Left ventricle myocardium inferior (tissue), 1 donor: ENCODE data around the gene EHMT1. TPM values are rescaled to one million over a fixed set of nuclear protein-coding genes. Genes with fewer than 3 reads are reported as not detected.

ENCODE experiments used
- DNase-seq: peaks from one replicate; pipeline ENCODE4 v3.0.0-alpha.2; 2020
- H3K27ac ChIP-seq: fragments of 200-600 bp; replicated peaks from 2 replicates; pipeline ENCODE4 v1.8.0; 2021
- H3K27me3 ChIP-seq: fragments of 200-600 bp; 2 replicates; pipeline ENCODE4 v1.8.0; 2021; ENCODE audit warnings: low read depth
- H3K36me3 ChIP-seq: fragments of 200-600 bp; 2 replicates; pipeline ENCODE4 v1.8.0; 2021
- H3K4me1 ChIP-seq: fragments of 200-600 bp; 2 replicates; pipeline ENCODE4 v1.8.0; 2021
- H3K4me3 ChIP-seq: fragments of 200-600 bp; 2 replicates; pipeline ENCODE4 v1.8.0; 2021; ENCODE audit warnings: mild to moderate bottlenecking, moderate library complexity
- H3K9me3 ChIP-seq: fragments of 200-600 bp; replicated peaks from 2 replicates; pipeline ENCODE4 v1.8.0; 2021
- CTCF ChIP-seq: fragments of 200-600 bp; IDR thresholded peaks from 2 replicates; pipeline ENCODE4 v1.8.0; 2021; ENCODE audit warnings: antibody characterized with exemption, mild to moderate bottlenecking, borderline replicate concordance
- intact Hi-C: fragments of 100-400 bp; cut with micrococcal nuclease; formaldehyde crosslinking; loops from one replicate; pipeline ENCODE4 v1.11.0; 2022
- total RNA-seq: library from RNA; stranded (reverse); fragmentation: NEBNext Ultra II Directional; extraction: Animal tissue kit (Norgen Biotek cat#: 25700); gene quantifications from one replicate; pipeline ENCODE4 v1.2.1, GENCODE V29; 2021
- donor health status: DM: no; HTN: yes; CAD: no; lungs with severe emphysema.

Gene EHMT1
- total RNA-seq, 1 donor from 2014 or later, result 31.3 TPM

DNA sequence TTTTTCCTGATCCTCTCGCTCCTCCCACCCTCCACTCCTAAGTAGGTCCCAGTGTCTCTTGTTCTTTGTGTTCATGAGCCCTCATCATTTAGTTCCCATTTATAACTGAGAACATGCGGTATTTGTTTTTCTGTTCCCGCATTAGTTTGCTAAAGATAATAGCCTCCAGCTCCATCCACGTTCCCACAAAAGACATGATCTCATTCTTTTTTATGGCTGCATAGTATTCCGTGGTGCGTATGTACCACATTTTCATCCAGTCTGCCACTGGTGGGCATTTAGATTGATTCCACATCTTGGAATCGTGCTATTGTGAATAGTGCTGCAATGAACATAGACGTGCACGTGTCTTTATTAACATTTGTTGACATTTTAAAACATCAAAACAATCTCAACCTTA, 224.6 kb downstream of the EHMT1 start:
- H3K4me3 ChIP-seq, result no peak overlapping the region
- no peak for DNase-seq

GRCh38 chr9:137851516-137852267, 232.9 kb downstream of the EHMT1 start:
- Histone ChIP-seq H3K9me3 (peaks cover 43% of the 10 kb centered on the region), H3K4me3 (no peak overlapping the region), H3K27ac (no peak overlapping the region), H3K4me1 (no peaks in the 10 kb centered on the region), H3K36me3 (no peaks in the 10 kb centered on the region), H3K27me3 (no peaks in the 10 kb centered on the region)
- TF ChIP-seq CTCF, result no peak
- intact Hi-C loops, result no loop called here
- DNase-seq, result no peak

More for the DNA sequence above, 224.6 kb downstream of the EHMT1 start:
- H3K27ac ChIP-seq, result no peak overlapping the region
- intact Hi-C loops, result no loop called here
- peaks cover 3% of the 10 kb centered on the region for H3K36me3 ChIP-seq
- H3K4me1 ChIP-seq, result no peaks in the 10 kb centered on the region
- peaks cover 31% of the 10 kb centered on the region for H3K9me3 ChIP-seq
- no peak for TF ChIP-seq CTCF
- H3K27me3 ChIP-seq, result no peaks in the 10 kb centered on the region

DNA sequence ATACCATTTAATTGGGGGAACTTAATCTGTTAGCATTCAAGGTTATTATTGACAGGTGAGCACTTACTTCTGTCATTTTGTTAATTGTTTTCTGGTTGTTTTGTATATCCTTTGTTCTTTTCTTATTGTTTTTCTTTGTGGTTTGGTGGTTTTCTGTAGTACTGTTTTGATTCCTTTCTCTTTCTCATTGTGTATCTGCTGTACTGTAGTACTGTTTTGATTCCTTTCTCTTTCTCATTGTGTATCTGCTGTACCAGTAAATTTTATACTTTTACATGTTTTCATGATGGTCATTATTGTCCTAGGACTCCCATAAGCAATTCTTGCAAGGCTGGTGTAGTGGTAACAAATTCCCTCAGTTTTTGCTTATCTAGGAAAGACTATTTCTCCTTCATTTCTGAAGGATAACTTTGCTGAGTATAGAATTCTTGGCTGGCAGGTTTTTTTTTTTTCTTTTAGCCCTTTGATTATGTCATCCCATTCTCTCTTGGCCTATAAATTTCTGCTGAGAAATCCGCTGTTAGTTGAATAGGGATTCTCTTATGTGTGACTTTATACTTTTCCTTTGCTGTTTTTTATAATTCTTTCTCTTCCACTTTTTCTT, 234.7 kb downstream of the EHMT1 start:
- H3K4me3 ChIP-seq, result no peak overlapping the region
- no peak overlapping the region for H3K27ac ChIP-seq
- H3K27me3 ChIP-seq, result no peaks in the 10 kb centered on the region
- no peak for TF ChIP-seq CTCF
- H3K4me1 ChIP-seq, result no peaks in the 10 kb centered on the region
- H3K36me3 ChIP-seq, result no peaks in the 10 kb centered on the region
- intact Hi-C loops, result no loop called here
- no peak for DNase-seq
- peaks cover 57% of the 10 kb centered on the region for H3K9me3 ChIP-seq

GRCh38 chr9:137860361-137860760, 241.6 kb downstream of the EHMT1 start:
- no peak for DNase-seq
- Histone ChIP-seq H3K27me3 (peaks cover 16% of the 10 kb centered on the region), H3K9me3 (peaks cover 57% of the 10 kb centered on the region), H3K4me3 (no peak overlapping the region), H3K4me1 (no peaks in the 10 kb centered on the region), H3K36me3 (no peaks in the 10 kb centered on the region), H3K27ac (no peak overlapping the region)
- intact Hi-C loops, result no loop called here
- TF ChIP-seq CTCF, result no peak

DNA sequence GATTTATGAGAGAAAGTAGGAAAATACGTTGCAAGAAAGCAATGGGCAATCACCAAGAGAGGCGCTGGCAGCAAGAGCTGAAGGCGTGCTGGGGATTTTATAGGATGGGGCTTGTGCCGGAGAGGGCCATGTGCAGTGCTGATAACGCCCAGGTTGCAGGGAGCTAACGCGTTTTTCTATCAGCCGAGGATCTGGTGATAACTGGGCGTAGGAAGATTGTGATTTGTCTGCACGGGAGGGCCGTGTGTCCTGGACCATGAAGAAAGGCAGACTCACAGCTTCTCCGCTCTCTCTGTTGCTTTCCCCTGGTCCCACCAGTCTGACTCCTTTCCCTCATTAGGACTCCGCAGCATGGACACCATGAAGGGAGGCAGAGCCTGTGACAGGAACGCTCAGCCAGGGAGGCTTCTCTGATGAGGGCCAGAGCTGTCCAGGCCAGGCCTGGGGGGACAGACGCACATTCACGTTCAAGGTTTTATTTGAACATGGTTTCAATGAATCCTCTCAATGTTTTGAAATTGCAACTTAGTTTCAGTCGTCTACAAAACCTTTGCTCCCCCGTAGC, 246.9 kb downstream of the EHMT1 start:
- H3K27me3 ChIP-seq, result peaks cover 53% of the 10 kb centered on the region
- H3K27ac ChIP-seq, result no peak overlapping the region
- no peaks in the 10 kb centered on the region for H3K4me1 ChIP-seq
- intact Hi-C loops, result no loop called here
- no peak for DNase-seq
- no peak overlapping the region for H3K4me3 ChIP-seq
- H3K36me3 ChIP-seq, result no peaks in the 10 kb centered on the region
- peaks cover 21% of the 10 kb centered on the region for H3K9me3 ChIP-seq
- no peak for TF ChIP-seq CTCF
